ENCODE measurements around the gene SLC22A4. TPM values are rescaled to one million over a fixed set of nuclear protein-coding genes. Genes with fewer than 3 reads are reported as not detected.

SLC22A4 gene
- total RNA-seq, 1 experiment from 2014 or later: 0.72 TPM

DNA sequence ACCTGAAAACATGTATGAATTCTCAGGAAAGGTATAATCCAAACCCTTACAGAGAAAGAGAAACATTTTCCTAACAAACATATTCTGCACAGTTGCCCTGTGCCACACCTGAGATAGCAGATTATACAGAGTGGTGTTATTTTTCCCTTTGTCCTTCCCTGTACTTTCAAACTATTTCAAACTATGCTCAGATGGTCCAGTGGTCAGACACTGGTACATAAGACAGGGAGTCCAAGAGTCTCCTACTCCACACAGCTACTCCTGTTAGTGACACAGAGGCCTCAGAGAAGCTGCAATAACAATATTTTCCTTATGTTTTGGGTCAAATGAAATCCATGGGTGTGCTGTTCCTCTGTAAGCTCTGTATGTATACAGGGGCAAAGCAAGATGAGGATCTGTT, 45.3 kb downstream of the SLC22A4 start:
- no peak overlapping the region for H4K91ac ChIP-seq (ENCODE audit: insufficient read length, low read depth, low read length)
- H3K14ac ChIP-seq (ENCODE audit: insufficient read depth, low read length): no peak overlapping the region
- H2BK120ac ChIP-seq (ENCODE audit: low read depth, low read length, poor library complexity, severe bottlenecking): no peak overlapping the region
- H3K4me1 ChIP-seq (ENCODE audit: insufficient read depth, low read length): no peaks in the 10 kb centered on the region; the same call in 1 of the 2 replicates
- H3K4ac ChIP-seq (ENCODE audit: low read depth, low read length): no peak overlapping the region
- no peak overlapping the region for H3K18ac ChIP-seq (ENCODE audit: insufficient read length, low read depth, low read length)
- H3K4me3 Mint-ChIP-seq: no peak overlapping the region
- H3K9me3 Mint-ChIP-seq: peaks cover 8% of the 10 kb centered on the region in 2 experiments; a peak in 4 of 5 replicates
- H4K8ac ChIP-seq (replicated peaks; ENCODE audit: insufficient read length, low read depth, low read length): no peak overlapping the region
- no peaks in the 10 kb centered on the region for H3K27me3 Mint-ChIP-seq (ENCODE audit: low read depth)
- H3K36me3 Mint-ChIP-seq (ENCODE audit: insufficient read depth in 1 of 3, low read depth in 3 of 3): peaks cover 0 to 10% (median 6%) of the 10 kb centered on the region in 3 experiments; a peak in 4 of 7 replicates
- H2BK5ac ChIP-seq (ENCODE audit: insufficient read length, low read length): no peak overlapping the region
- TF ChIP-seq, protein P1, sequence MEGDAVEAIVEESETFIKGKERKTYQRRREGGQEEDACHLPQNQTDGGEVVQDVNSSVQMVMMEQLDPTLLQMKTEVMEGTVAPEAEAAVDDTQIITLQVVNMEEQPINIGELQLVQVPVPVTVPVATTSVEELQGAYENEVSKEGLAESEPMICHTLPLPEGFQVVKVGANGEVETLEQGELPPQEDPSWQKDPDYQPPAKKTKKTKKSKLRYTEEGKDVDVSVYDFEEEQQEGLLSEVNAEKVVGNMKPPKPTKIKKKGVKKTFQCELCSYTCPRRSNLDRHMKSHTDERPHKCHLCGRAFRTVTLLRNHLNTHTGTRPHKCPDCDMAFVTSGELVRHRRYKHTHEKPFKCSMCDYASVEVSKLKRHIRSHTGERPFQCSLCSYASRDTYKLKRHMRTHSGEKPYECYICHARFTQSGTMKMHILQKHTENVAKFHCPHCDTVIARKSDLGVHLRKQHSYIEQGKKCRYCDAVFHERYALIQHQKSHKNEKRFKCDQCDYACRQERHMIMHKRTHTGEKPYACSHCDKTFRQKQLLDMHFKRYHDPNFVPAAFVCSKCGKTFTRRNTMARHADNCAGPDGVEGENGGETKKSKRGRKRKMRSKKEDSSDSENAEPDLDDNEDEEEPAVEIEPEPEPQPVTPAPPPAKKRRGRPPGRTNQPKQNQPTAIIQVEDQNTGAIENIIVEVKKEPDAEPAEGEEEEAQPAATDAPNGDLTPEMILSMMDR (conservative IDR thresholded peaks at IDR 0.05): no peak
- H3K79me1 ChIP-seq (ENCODE audit: insufficient read depth, low read depth, low read length, poor library complexity, severe bottlenecking): no peaks in the 10 kb centered on the region
- H3K4me2 ChIP-seq (ENCODE audit: insufficient read depth, insufficient read length, low read length): no peak overlapping the region
- peaks cover 12 to 17% of the 10 kb centered on the region in 2 experiments for H3K4me1 Mint-ChIP-seq
- no peak overlapping the region for H3K27ac ChIP-seq (ENCODE audit: insufficient read length, low read depth, low read length)
- no peak overlapping the region for H2BK12ac ChIP-seq (ENCODE audit: insufficient read length, low read depth, low read length)
- H4K5ac ChIP-seq (ENCODE audit: insufficient read length, low read depth, low read length): no peak overlapping the region
- no peak overlapping the region for H3K56ac ChIP-seq (ENCODE audit: insufficient read length, low read depth, low read length)
- H3K27me3 ChIP-seq (ENCODE audit: insufficient read depth, low read length): no peaks in the 10 kb centered on the region
- no peak for DNase-seq
- no peak overlapping the region for H2BK15ac ChIP-seq (ENCODE audit: low read depth, low read length)
- H3K79me2 ChIP-seq (ENCODE audit: insufficient read depth, low read length): no peaks in the 10 kb centered on the region
- no peaks in the 10 kb centered on the region for H4K20me1 ChIP-seq (ENCODE audit: control insufficient read depth, insufficient read depth, insufficient read length)
- no peak overlapping the region for H3T11ph ChIP-seq (ENCODE audit: low read length)
- no peaks in the 10 kb centered on the region for H3K23me2 ChIP-seq (ENCODE audit: insufficient read length, low read depth, low read length, poor library complexity, severe bottlenecking)
- no peak overlapping the region for H3K9ac ChIP-seq (ENCODE audit: extremely low read depth, insufficient read length, low read length)
- no peak overlapping the region for H3K27ac Mint-ChIP-seq
- H2AK5ac ChIP-seq (ENCODE audit: insufficient read length, low read length): no peak overlapping the region
- no peak overlapping the region for H2BK20ac ChIP-seq (ENCODE audit: low read depth, low read length, poor library complexity, severe bottlenecking)
- no peaks in the 10 kb centered on the region for H3K9me3 ChIP-seq (ENCODE audit: control insufficient read depth, low read depth, low read length)
- H2AFZ ChIP-seq (ENCODE audit: low read length): no peak overlapping the region
- H3K23ac ChIP-seq (ENCODE audit: insufficient read length, low read depth, low read length): no peak overlapping the region

All from H9 (cell line).